IMR-90 (cell line): ENCODE measurements around the gene RNF166. TPM values are rescaled to one million over a fixed set of nuclear protein-coding genes. Genes with fewer than 3 reads are reported as not detected.

Source experiments
- ATAC-seq: fragments of 200-7000 bp; cut with Tn5 transposase; 2 replicates; pipeline ENCODE4 v1.9.1; 2020; ENCODE audit warnings: low read depth, mild to moderate bottlenecking, moderate library complexity
- BruUV-seq: library from RNA; stranded (reverse); fragments of 400-500 nt; replicated peaks from 2 replicates; lab custom pipeline; 2021; lab: Mats Ljungman, UMichigan
- CTCF ChIA-PET: fragments of 300-600 bp; formaldehyde crosslinking; extraction: SDS; loops from one replicate; lab custom pipeline; 2021; ENCODE audit warnings: antibody characterized with exemption; lab: Yijun Ruan, JAX
- POLR2A ChIA-PET: fragments of 300-600 bp; sonication (Branson Sonifier 250); formaldehyde crosslinking; loops from one replicate; lab custom pipeline; 2022; ENCODE audit warnings: antibody characterized with exemption; ENCODE audit not compliant: unreplicated experiment; lab: Charles Lee
- DNase-seq: peaks from one replicate; pipeline ENCODE4 v3.0.0; 2013
- H2AFZ ChIP-seq: replicated peaks from 2 replicates; pipeline ENCODE3; 2013; ENCODE audit warnings: low read length, mild to moderate bottlenecking; ENCODE audit not compliant: poor library complexity
- H2AK5ac ChIP-seq: 2 replicates; pipeline ENCODE4 v1.6.1; 2013; ENCODE audit warnings: low read depth, low read length, inconsistent platforms
- H2AK9ac ChIP-seq: replicated peaks from 2 replicates; pipeline ENCODE3; 2013; ENCODE audit warnings: mild to moderate bottlenecking, low read depth, low read length, moderate library complexity; ENCODE audit not compliant: poor library complexity
- H2BK120ac ChIP-seq: 2 replicates; pipeline ENCODE4 v1.6.1; 2013; ENCODE audit warnings: low read depth, low read length, inconsistent platforms
- H2BK15ac ChIP-seq: 3 replicates; pipeline ENCODE4 v1.6.1; 2013; ENCODE audit warnings: low read depth, low read length, inconsistent platforms
- H2BK20ac ChIP-seq: 2 replicates; pipeline ENCODE4 v1.6.1; 2013; ENCODE audit warnings: low read depth, mild to moderate bottlenecking, inconsistent platforms, low read length, moderate library complexity
- H2BK5ac ChIP-seq: 2 replicates; pipeline ENCODE4 v1.6.1; 2013; ENCODE audit warnings: mild to moderate bottlenecking, low read depth, low read length, inconsistent platforms; ENCODE audit not compliant: poor library complexity, severe bottlenecking
- H3K14ac ChIP-seq: replicated peaks from 2 replicates; pipeline ENCODE4 v1.6.1; 2013; ENCODE audit warnings: low read depth, low read length, inconsistent platforms
- H3K18ac ChIP-seq: 2 replicates; pipeline ENCODE4 v1.6.1; 2013; ENCODE audit warnings: low read depth, low read length, control low read depth
- H3K23ac ChIP-seq: 2 replicates; pipeline ENCODE4 v1.6.1; 2013; ENCODE audit warnings: low read depth, low read length, inconsistent platforms
- H3K27ac ChIP-seq: 2 replicates; pipeline ENCODE4 v1.5.1; 2013; ENCODE audit warnings: mild to moderate bottlenecking, control low read depth, low read length; ENCODE audit not compliant: insufficient read depth
- H3K27me3 ChIP-seq: 2 replicates; pipeline ENCODE4 v1.6.1; 2013; ENCODE audit warnings: low read length; ENCODE audit not compliant: control insufficient read depth, insufficient read depth
- H3K36me3 ChIP-seq: 2 replicates; pipeline ENCODE4 v1.6.1; 2013; ENCODE audit warnings: low read length, mixed read lengths; ENCODE audit not compliant: control insufficient read depth, insufficient read depth
- H3K4ac ChIP-seq: 2 replicates; pipeline ENCODE4 v1.6.1; 2013; ENCODE audit warnings: low read depth, low read length, inconsistent platforms
- H3K4me1 ChIP-seq: 2 replicates; pipeline ENCODE4 v1.6.1; 2013; ENCODE audit warnings: low read length, mixed read lengths; ENCODE audit not compliant: control insufficient read depth, insufficient read depth
- H3K4me2 ChIP-seq: 2 replicates; pipeline ENCODE4 v1.6.1; 2013; ENCODE audit warnings: low read depth, mild to moderate bottlenecking, control low read depth, low read length, moderate library complexity
- H3K4me3 ChIP-seq: 2 replicates; pipeline ENCODE4 v1.5.1; 2013; ENCODE audit warnings: low read depth, mild to moderate bottlenecking, control low read depth, low read length, moderate library complexity; ENCODE audit not compliant: insufficient read depth
- H3K56ac ChIP-seq: 2 replicates; pipeline ENCODE4 v1.6.1; 2013; ENCODE audit warnings: low read length, inconsistent platforms; ENCODE audit not compliant: insufficient read depth; ENCODE audit errors: extremely low read depth
- H3K79me1 ChIP-seq, 2 experiments: 2 replicates each; pipeline ENCODE4 v1.6.1; 2013; ENCODE audit warnings: low read length in 2 of 2, inconsistent platforms in 1 of 2, low read depth in 1 of 2
- H3K9ac ChIP-seq: 2 replicates; pipeline ENCODE4 v1.6.1; 2013; ENCODE audit warnings: low read depth, low read length, control low read depth
- H3K9me1 ChIP-seq: 2 replicates; pipeline ENCODE4 v1.6.1; 2013; ENCODE audit warnings: low read length, inconsistent platforms; ENCODE audit not compliant: insufficient read depth
- H3K9me3 ChIP-seq: 2 replicates; pipeline ENCODE4 v1.6.1; 2013; ENCODE audit warnings: low read length; ENCODE audit not compliant: control insufficient read depth, insufficient read depth
- H4K20me1 ChIP-seq: 2 replicates; pipeline ENCODE4 v1.6.1; 2013; ENCODE audit warnings: low read length, inconsistent platforms; ENCODE audit not compliant: insufficient read depth
- H4K5ac ChIP-seq: 2 replicates; pipeline ENCODE4 v1.6.1; 2013; ENCODE audit warnings: mild to moderate bottlenecking, low read depth, low read length, control low read depth
- H4K8ac ChIP-seq, 2 experiments: 2 replicates each; pipeline ENCODE4 v1.6.1; 2013; ENCODE audit warnings: low read depth in 2 of 2, low read length in 2 of 2, control low read depth in 1 of 2, inconsistent platforms in 1 of 2
- H4K91ac ChIP-seq: 2 replicates; pipeline ENCODE4 v1.6.1; 2013; ENCODE audit warnings: low read depth, low read length, inconsistent platforms; ENCODE audit not compliant: insufficient read depth
- FOS ChIP-seq: fragments of 150-350 bp; IDR thresholded peaks from 2 replicates; pipeline ENCODE4 v1.6.1; 2016; ENCODE audit warnings: low read depth, low read length
- WGBS, 2 experiments: methylation state at CpG; one replicate each; pipeline versions ENCODE4 v1.1.5 to v1.1.7; 2013; ENCODE audit warnings: missing lambda C conversion rate in 2 of 2; ENCODE audit not compliant: insufficient read length in 1 of 2; ENCODE audit errors: extremely low coverage in 2 of 2; 5-methylcytosine and 5-hydroxymethylcytosine counted together
- dilution Hi-C: fragments of 300-500 bp; cut with HindIII; formaldehyde crosslinking; loops from one replicate; pipeline ENCODE4 v1.14.3; 2018; ENCODE audit warnings: low sequenced_read_pairs; ENCODE audit not compliant: unreplicated experiment
- in situ Hi-C: fragments of 300-500 bp; cut with MboI; formaldehyde crosslinking; loops from 3 replicates; pipeline ENCODE4 v1.14.3; 2019; ENCODE audit warnings: low sequenced_read_pairs, inconsistent platforms, mixed read lengths
- intact Hi-C: fragments of 100-400 bp; cut with micrococcal nuclease; formaldehyde crosslinking; loops from 2 replicates; pipeline ENCODE4 v1.10.0; 2022
- polyA plus RNA-seq, 3 experiments: library from polyadenylated mRNA; depleted of rRNA; stranded (reverse); fragments of >200 nt; gene quantifications; 2 replicates each; pipeline ENCODE4 v1.2.3, GENCODE V29; 2012; ENCODE audit warnings: low replicate concordance in 1 of 3
- total RNA-seq: library from RNA; depleted of rRNA; stranded (reverse); fragments of >200 nt; gene quantifications from 2 replicates; pipeline ENCODE4 v1.2.3, GENCODE V29; 2012

Gene RNF166
- total and polyA plus RNA-seq, 2 of the 4 experiments (the other 2 are of a cell fraction) = 8.1 to 17.4 TPM

DNA sequence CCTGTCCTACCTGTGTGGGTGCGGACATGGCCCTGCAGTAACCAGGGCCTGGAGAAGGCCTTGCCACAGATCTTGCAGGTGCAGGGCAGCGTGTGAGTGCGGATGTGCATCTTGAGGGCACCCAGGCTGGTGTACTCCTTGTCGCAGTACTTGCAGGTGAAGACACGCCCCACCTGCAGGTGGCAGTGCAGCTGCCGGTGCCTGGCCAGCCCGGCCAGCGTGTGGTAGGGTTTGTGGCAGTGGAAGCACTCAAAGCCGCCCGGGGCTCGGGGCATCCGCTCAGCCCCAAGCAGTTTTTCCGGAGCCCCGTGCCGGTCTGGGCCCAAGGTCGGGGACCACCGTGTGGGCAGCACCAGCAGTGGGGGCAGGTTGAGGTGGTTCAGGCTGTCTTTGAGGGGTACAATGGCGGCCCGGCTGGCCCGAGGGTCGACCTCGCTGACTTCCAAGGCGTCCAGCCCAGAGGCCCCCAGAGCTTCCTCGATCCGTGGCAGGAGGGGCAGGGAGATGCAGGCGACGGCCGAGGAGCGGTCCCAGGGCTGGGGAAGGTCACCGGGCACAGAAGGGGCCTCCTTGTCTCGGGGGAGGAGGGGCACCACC is 25.0 kb downstream of the RNF166 start:
- ATAC-seq = no peak
- CTCF ChIA-PET = no interaction called here

More for the DNA sequence above, 25.0 kb downstream of the RNF166 start:
- H3K18ac ChIP-seq = no peak overlapping the region
- TF ChIP-seq FOS = no peak
- peaks cover 6% of the 10 kb centered on the region; the same call in 1 of the 2 replicates for H3K27me3 ChIP-seq
- H4K5ac ChIP-seq = no peak overlapping the region
- BruUV-seq = no TSS peak
- no peak overlapping the region for H3K9ac ChIP-seq
- H3K79me1 ChIP-seq = no peaks in the 10 kb centered on the region
- DNase-seq = no peak
- 73% methylated on average over 5 of the region's 31 CpGs; no CpG with 5 or more reads in 1 of the 2 experiments for WGBS, 2 experiments
- no peak overlapping the region for H3K56ac ChIP-seq
- H3K4me2 ChIP-seq = no peak overlapping the region
- H4K8ac ChIP-seq = no peak overlapping the region
- H3K4me3 ChIP-seq = no peak overlapping the region
- H3K9me3 ChIP-seq = no peaks in the 10 kb centered on the region
- in situ Hi-C loops = no loop called here
- peaks cover 7% of the 10 kb centered on the region; the same call in 1 of the 2 replicates for H3K4me1 ChIP-seq
- H3K9me1 ChIP-seq = no peaks in the 10 kb centered on the region
- H2BK120ac ChIP-seq = no peak overlapping the region
- 0 out of 2 replicates have a peak, but pooled peaks cover 9% of the 10 kb centered on the region for H4K20me1 ChIP-seq
- POLR2A ChIA-PET = no interaction called here
- H3K14ac ChIP-seq = no peak overlapping the region
- no peak overlapping the region for H2BK20ac ChIP-seq
- no peak overlapping the region for H2BK5ac ChIP-seq
- H2AFZ ChIP-seq = peak overlapping the region; percentile 14
- H2BK15ac ChIP-seq = no peak overlapping the region
- intact Hi-C loops = no loop called here
- peak overlapping the region; percentile 50 for H2AK9ac ChIP-seq
- H3K27ac ChIP-seq = no peak overlapping the region
- H4K91ac ChIP-seq = no peak overlapping the region
- H2AK5ac ChIP-seq = no peak overlapping the region
- dilution Hi-C loops = no loop called here
- H3K4ac ChIP-seq = no peak overlapping the region
- H3K36me3 ChIP-seq = no peaks in the 10 kb centered on the region; the same call in 1 of the 2 replicates
- H3K23ac ChIP-seq = no peak overlapping the region
